ENCODE measurements around the gene CCDC3. TPM values are rescaled to one million over a fixed set of nuclear protein-coding genes. Genes with fewer than 3 reads are reported as not detected.

Gene CCDC3
- total and polyA plus RNA-seq, 2 of the 4 experiments (the other 2 are of a cell fraction): 0.29 to 0.36 TPM

DNA sequence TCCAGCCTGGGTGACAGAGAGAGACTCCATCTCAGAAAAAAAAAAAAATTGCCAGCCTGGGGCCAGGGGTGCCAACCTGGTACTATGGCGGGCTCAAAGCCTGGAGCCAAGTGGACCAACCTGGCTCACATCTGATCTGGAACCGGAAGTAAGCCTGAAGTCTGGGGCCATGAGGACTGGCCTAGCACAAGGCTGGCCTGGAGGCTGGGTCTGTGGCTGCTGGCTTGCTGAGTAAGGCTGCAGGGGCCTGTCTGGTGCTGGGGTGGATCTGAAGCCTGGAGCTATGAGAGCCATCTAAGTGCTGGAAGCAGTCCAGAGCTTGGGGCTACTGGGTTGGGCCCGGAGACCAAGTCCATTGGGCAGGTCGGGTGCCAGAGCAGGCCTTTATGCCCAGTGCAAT, 84.9 kb downstream of the CCDC3 start:
- Histone ChIP-seq H4K91ac (ENCODE audit: insufficient read depth, low read depth, low read length) (no peak overlapping the region), H2AK5ac (ENCODE audit: low read depth, low read length) (no peak overlapping the region), H4K20me1 (ENCODE audit: insufficient read depth, low read length) (no peaks in the 10 kb centered on the region), H2BK5ac (ENCODE audit: low read depth, low read length, poor library complexity, severe bottlenecking) (no peak overlapping the region), H3K4ac (ENCODE audit: low read depth, low read length) (no peak overlapping the region), H3K27ac (ENCODE audit: insufficient read depth, low read length) (no peak overlapping the region), H3K4me1 (ENCODE audit: control insufficient read depth, insufficient read depth, low read length) (no peaks in the 10 kb centered on the region), H3K14ac (replicated peaks; ENCODE audit: low read depth, low read length) (no peak overlapping the region), H3K4me3 (ENCODE audit: insufficient read depth, low read depth, low read length) (no peak overlapping the region), H3K18ac (ENCODE audit: low read depth, low read length) (no peak overlapping the region), H2AFZ (replicated peaks; ENCODE audit: low read length, poor library complexity) (no peak overlapping the region), H3K36me3 (ENCODE audit: control insufficient read depth, insufficient read depth, low read length) (no peaks in the 10 kb centered on the region), H3K9me1 (ENCODE audit: insufficient read depth, low read length) (no peaks in the 10 kb centered on the region), H3K9me3 (ENCODE audit: control insufficient read depth, insufficient read depth, low read length) (no peaks in the 10 kb centered on the region), H3K79me1 (ENCODE audit: low read depth in 1 of 2, low read length in 2 of 2) (no peaks in the 10 kb centered on the region), H2BK15ac (ENCODE audit: low read depth, low read length) (no peak overlapping the region), H3K23ac (ENCODE audit: low read depth, low read length) (no peak overlapping the region), H4K8ac (ENCODE audit: low read depth in 2 of 2, low read length in 2 of 2) (no peak overlapping the region), H3K9ac (ENCODE audit: low read depth, low read length) (no peak overlapping the region), H2BK20ac (ENCODE audit: low read depth, low read length) (no peak overlapping the region), H3K27me3 (ENCODE audit: control insufficient read depth, insufficient read depth, low read length) (no peaks in the 10 kb centered on the region), H2BK120ac (ENCODE audit: low read depth, low read length) (no peak overlapping the region), H3K56ac (ENCODE audit: extremely low read depth, insufficient read depth, low read length) (no peak overlapping the region), H3K4me2 (ENCODE audit: low read depth, low read length) (no peak overlapping the region), H2AK9ac (replicated peaks; ENCODE audit: low read depth, low read length, poor library complexity) (no peak overlapping the region), H4K5ac (ENCODE audit: low read depth, low read length) (no peak overlapping the region)
- dilution Hi-C loops (cut with HindIII; ENCODE audit: low sequenced_read_pairs, unreplicated experiment): no loop called here
- ATAC-seq (ENCODE audit: low read depth): no peak
- ChIA-PET POLR2A (ENCODE audit: unreplicated experiment) (no interaction called here), CTCF (no interaction called here)
- intact Hi-C loops (cut with micrococcal nuclease): no loop called here
- 100% methylated on average over 1 of the region's 4 CpGs; no CpG with 5 or more reads in 1 of the 2 experiments for WGBS, 2 experiments (ENCODE audit: extremely low coverage in 2 of 2, insufficient read length in 1 of 2)
- BruUV-seq (replicated peaks): no TSS peak
- TF ChIP-seq RCOR1 (IDR thresholded peaks at IDR 0.05; ENCODE audit: insufficient replicate concordance, low read length) (no peak), POLR2A (IDR thresholded peaks at IDR 0.05; ENCODE audit: low read depth, low read length) (no peak), CEBPB (IDR thresholded peaks at IDR 0.05; ENCODE audit: low read depth, low read length) (no peak), NFE2L2 (IDR thresholded peaks at IDR 0.05; ENCODE audit: low read depth, low read length) (no peak), SMC3 (IDR thresholded peaks at IDR 0.05; ENCODE audit: low read depth, low read length) (no peak), CHD1 (IDR thresholded peaks at IDR 0.05; ENCODE audit: low read depth, low read length) (no peak), MXI1 (IDR thresholded peaks at IDR 0.05; ENCODE audit: borderline replicate concordance, low read depth, low read length) (no peak), MAZ (IDR thresholded peaks at IDR 0.05; ENCODE audit: borderline replicate concordance, low read depth, low read length) (no peak), MAFK (IDR thresholded peaks at IDR 0.05; ENCODE audit: low read depth, low read length) (no peak), FOS (IDR thresholded peaks at IDR 0.05; ENCODE audit: low read depth, low read length) (no peak), RFX5 (IDR thresholded peaks at IDR 0.05; ENCODE audit: low read depth, low read length) (no peak), RAD21 (IDR thresholded peaks at IDR 0.05; ENCODE audit: low read length) (no peak), BHLHE40 (IDR thresholded peaks at IDR 0.05; ENCODE audit: low read depth, low read length) (no peak)
- TF ChIP-seq, protein P1, sequence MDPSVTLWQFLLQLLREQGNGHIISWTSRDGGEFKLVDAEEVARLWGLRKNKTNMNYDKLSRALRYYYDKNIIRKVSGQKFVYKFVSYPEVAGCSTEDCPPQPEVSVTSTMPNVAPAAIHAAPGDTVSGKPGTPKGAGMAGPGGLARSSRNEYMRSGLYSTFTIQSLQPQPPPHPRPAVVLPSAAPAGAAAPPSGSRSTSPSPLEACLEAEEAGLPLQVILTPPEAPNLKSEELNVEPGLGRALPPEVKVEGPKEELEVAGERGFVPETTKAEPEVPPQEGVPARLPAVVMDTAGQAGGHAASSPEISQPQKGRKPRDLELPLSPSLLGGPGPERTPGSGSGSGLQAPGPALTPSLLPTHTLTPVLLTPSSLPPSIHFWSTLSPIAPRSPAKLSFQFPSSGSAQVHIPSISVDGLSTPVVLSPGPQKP (IDR thresholded peaks at IDR 0.05; ENCODE audit: borderline replicate concordance, low read depth, low read length): no peak
- TF ChIP-seq, protein P2, sequence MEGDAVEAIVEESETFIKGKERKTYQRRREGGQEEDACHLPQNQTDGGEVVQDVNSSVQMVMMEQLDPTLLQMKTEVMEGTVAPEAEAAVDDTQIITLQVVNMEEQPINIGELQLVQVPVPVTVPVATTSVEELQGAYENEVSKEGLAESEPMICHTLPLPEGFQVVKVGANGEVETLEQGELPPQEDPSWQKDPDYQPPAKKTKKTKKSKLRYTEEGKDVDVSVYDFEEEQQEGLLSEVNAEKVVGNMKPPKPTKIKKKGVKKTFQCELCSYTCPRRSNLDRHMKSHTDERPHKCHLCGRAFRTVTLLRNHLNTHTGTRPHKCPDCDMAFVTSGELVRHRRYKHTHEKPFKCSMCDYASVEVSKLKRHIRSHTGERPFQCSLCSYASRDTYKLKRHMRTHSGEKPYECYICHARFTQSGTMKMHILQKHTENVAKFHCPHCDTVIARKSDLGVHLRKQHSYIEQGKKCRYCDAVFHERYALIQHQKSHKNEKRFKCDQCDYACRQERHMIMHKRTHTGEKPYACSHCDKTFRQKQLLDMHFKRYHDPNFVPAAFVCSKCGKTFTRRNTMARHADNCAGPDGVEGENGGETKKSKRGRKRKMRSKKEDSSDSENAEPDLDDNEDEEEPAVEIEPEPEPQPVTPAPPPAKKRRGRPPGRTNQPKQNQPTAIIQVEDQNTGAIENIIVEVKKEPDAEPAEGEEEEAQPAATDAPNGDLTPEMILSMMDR (conservative IDR thresholded peaks at IDR 0.05; ENCODE audit: low read depth, low read length): no peak
- TF ChIP-seq, protein P3, sequence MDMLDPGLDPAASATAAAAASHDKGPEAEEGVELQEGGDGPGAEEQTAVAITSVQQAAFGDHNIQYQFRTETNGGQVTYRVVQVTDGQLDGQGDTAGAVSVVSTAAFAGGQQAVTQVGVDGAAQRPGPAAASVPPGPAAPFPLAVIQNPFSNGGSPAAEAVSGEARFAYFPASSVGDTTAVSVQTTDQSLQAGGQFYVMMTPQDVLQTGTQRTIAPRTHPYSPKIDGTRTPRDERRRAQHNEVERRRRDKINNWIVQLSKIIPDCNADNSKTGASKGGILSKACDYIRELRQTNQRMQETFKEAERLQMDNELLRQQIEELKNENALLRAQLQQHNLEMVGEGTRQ (IDR thresholded peaks at IDR 0.05; ENCODE audit: low read depth, low read length): no peak
- in situ Hi-C loops (cut with MboI; ENCODE audit: low sequenced_read_pairs): no loop called here
- no peak for DNase-seq
